ENCODE data around the gene IER5L.

The IER5L gene

GRCh38 chr9:129177791-129178567, at the start of gene IER5L:
IER5L (minus strand) TSS chr9:129178261; CDS start chr9:129178052, 209 bp downstream.
- peak; percentile 94 for DNase-seq

- DNase-seq, result no peak
These were observed 49.8 kb upstream of the IER5L start for GRCh38 chr9:129227843-129228189.

- no peak for DNase-seq
These were observed 47.8 kb upstream of the IER5L start for GRCh38 chr9:129225815-129226214.

GRCh38 chr9:129225490-129225778, 47.4 kb upstream of the IER5L start:
- no peak for DNase-seq

- DNase-seq, result no peak
These were observed 46.8 kb upstream of the IER5L start for GRCh38 chr9:129224618-129225489.

GRCh38 chr9:129223551-129224208, 45.6 kb upstream of the IER5L start:
- DNase-seq, result no peak

- no peak for DNase-seq
These were observed 44.8 kb upstream of the IER5L start for GRCh38 chr9:129222819-129223218.

GRCh38 chr9:129221979-129222635, 44.0 kb upstream of the IER5L start:
- no peak for DNase-seq

- no peak for DNase-seq
These were observed 43.2 kb upstream of the IER5L start for GRCh38 chr9:129221233-129221632.

- no peak for DNase-seq
These were observed 42.7 kb upstream of the IER5L start for GRCh38 chr9:129220771-129221170.

GRCh38 chr9:129218918-129219317, 40.9 kb upstream of the IER5L start:
- no peak for DNase-seq

- DNase-seq, result no peak
These were observed 40.2 kb upstream of the IER5L start for GRCh38 chr9:129218272-129218625.

GRCh38 chr9:129213551-129213950, 35.5 kb upstream of the IER5L start:
- DNase-seq, result no peak

GRCh38 chr9:129211686-129212085, 33.6 kb upstream of the IER5L start:
- DNase-seq, result no peak

- no peak for DNase-seq
These were observed 32.1 kb upstream of the IER5L start for GRCh38 chr9:129210125-129210524.

- DNase-seq, result no peak
These were observed 31.5 kb upstream of the IER5L start for GRCh38 chr9:129209580-129209979.

GRCh38 chr9:129209109-129209508, 31.0 kb upstream of the IER5L start:
- no peak for DNase-seq

GRCh38 chr9:129208207-129209032, 30.4 kb upstream of the IER5L start:
- DNase-seq, result no peak

- DNase-seq, result no peak
These were observed 28.8 kb upstream of the IER5L start for GRCh38 chr9:129206905-129207304.

GRCh38 chr9:129206401-129206800, 28.3 kb upstream of the IER5L start:
- no peak for DNase-seq

- DNase-seq, result no peak
These were observed 26.8 kb upstream of the IER5L start for GRCh38 chr9:129204840-129205239.

- DNase-seq, result no peak
These were observed 25.5 kb upstream of the IER5L start for GRCh38 chr9:129203556-129203909.
